H9 (cell line): ENCODE results near the gene FYN. TPM values are rescaled to one million over a fixed set of nuclear protein-coding genes. Genes with fewer than 3 reads are reported as not detected.

ENCODE experiments used
- DNase-seq: peaks from one replicate; pipeline ENCODE4 v3.0.0-alpha.2; 2017
- H2AFZ ChIP-seq: one replicate; pipeline ENCODE4 v1.6.1; 2013; ENCODE audit warnings: mild to moderate bottlenecking, low read length, control low read depth, moderate library complexity
- H2AK5ac ChIP-seq: 2 replicates; pipeline ENCODE4 v1.6.1; 2013; ENCODE audit warnings: low read length, control low read depth, mixed read lengths; ENCODE audit not compliant: insufficient read length
- H2BK120ac ChIP-seq: one replicate; pipeline ENCODE4 v1.6.1; 2013; ENCODE audit warnings: low read depth, mild to moderate bottlenecking, low read length, control low read depth, inconsistent platforms; ENCODE audit not compliant: poor library complexity, severe bottlenecking
- H2BK12ac ChIP-seq: 2 replicates; pipeline ENCODE4 v1.6.1; 2013; ENCODE audit warnings: low read length, control low read depth, mixed read lengths, low read depth; ENCODE audit not compliant: insufficient read length
- H2BK15ac ChIP-seq: 2 replicates; pipeline ENCODE4 v1.6.1; 2013; ENCODE audit warnings: low read depth, low read length, control low read depth
- H2BK20ac ChIP-seq: one replicate; pipeline ENCODE4 v1.6.1; 2013; ENCODE audit warnings: low read depth, mild to moderate bottlenecking, low read length, control low read depth, inconsistent platforms; ENCODE audit not compliant: poor library complexity, severe bottlenecking
- H2BK5ac ChIP-seq: 2 replicates; pipeline ENCODE4 v1.6.1; 2013; ENCODE audit warnings: low read length, control low read depth, mixed read lengths; ENCODE audit not compliant: insufficient read length
- H3K14ac ChIP-seq: 2 replicates; pipeline ENCODE4 v1.6.1; 2013; ENCODE audit warnings: low read length, control low read depth; ENCODE audit not compliant: insufficient read depth
- H3K18ac ChIP-seq: 2 replicates; pipeline ENCODE4 v1.6.1; 2013; ENCODE audit warnings: low read depth, mild to moderate bottlenecking, mixed read lengths, low read length, control low read depth; ENCODE audit not compliant: insufficient read length
- H3K23ac ChIP-seq: 2 replicates; pipeline ENCODE4 v1.6.1; 2013; ENCODE audit warnings: low read length, control low read depth, mixed read lengths, low read depth; ENCODE audit not compliant: insufficient read length
- H3K23me2 ChIP-seq: 2 replicates; pipeline ENCODE4 v1.6.1; 2013; ENCODE audit warnings: low read depth, mild to moderate bottlenecking, mixed read lengths, low read length, control low read depth; ENCODE audit not compliant: insufficient read length, poor library complexity, severe bottlenecking
- H3K27ac ChIP-seq: 2 replicates; pipeline ENCODE4 v1.5.1; 2013; ENCODE audit warnings: low read length, control low read depth, mixed read lengths, low read depth; ENCODE audit not compliant: insufficient read length
- H3K27me3 ChIP-seq: 2 replicates; pipeline ENCODE4 v1.6.1; 2013; ENCODE audit warnings: low read length, control low read depth, inconsistent platforms; ENCODE audit not compliant: insufficient read depth
- H3K4ac ChIP-seq: 2 replicates; pipeline ENCODE4 v1.6.1; 2013; ENCODE audit warnings: low read depth, mild to moderate bottlenecking, control low read depth, inconsistent platforms, low read length, moderate library complexity
- H3K4me1 ChIP-seq: 2 replicates; pipeline ENCODE4 v1.6.1; 2013; ENCODE audit warnings: low read length, control low read depth, inconsistent platforms; ENCODE audit not compliant: insufficient read depth
- H3K4me2 ChIP-seq: 2 replicates; pipeline ENCODE4 v1.6.1; 2013; ENCODE audit warnings: low read length, control low read depth, mixed read lengths; ENCODE audit not compliant: insufficient read length, insufficient read depth
- H3K56ac ChIP-seq: 2 replicates; pipeline ENCODE4 v1.6.1; 2013; ENCODE audit warnings: low read depth, mild to moderate bottlenecking, mixed read lengths, low read length, control low read depth; ENCODE audit not compliant: insufficient read length
- H3K79me1 ChIP-seq: 2 replicates; pipeline ENCODE4 v1.6.1; 2013; ENCODE audit warnings: low read depth, mild to moderate bottlenecking, moderate library complexity, low read length, control low read depth, inconsistent platforms; ENCODE audit not compliant: insufficient read depth, poor library complexity, severe bottlenecking
- H3K79me2 ChIP-seq: 2 replicates; pipeline ENCODE4 v1.6.1; 2013; ENCODE audit warnings: low read length, control low read depth, inconsistent platforms; ENCODE audit not compliant: insufficient read depth
- H3K9ac ChIP-seq: 2 replicates; pipeline ENCODE4 v1.6.1; 2013; ENCODE audit warnings: low read length, control low read depth, mixed read lengths; ENCODE audit not compliant: insufficient read length; ENCODE audit errors: extremely low read depth
- H3K9me3 ChIP-seq: one replicate; pipeline ENCODE4 v1.6.1; 2013; ENCODE audit warnings: low read depth, low read length, inconsistent platforms; ENCODE audit not compliant: control insufficient read depth
- H3T11ph ChIP-seq: one replicate; pipeline ENCODE4 v1.6.1; 2013; ENCODE audit warnings: mild to moderate bottlenecking, low read length, control low read depth, inconsistent platforms
- H4K20me1 ChIP-seq: one replicate; pipeline ENCODE4 v1.6.1; 2013; ENCODE audit not compliant: control insufficient read depth, insufficient read length, insufficient read depth
- H4K5ac ChIP-seq: 2 replicates; pipeline ENCODE4 v1.6.1; 2013; ENCODE audit warnings: low read depth, mild to moderate bottlenecking, mixed read lengths, low read length, control low read depth; ENCODE audit not compliant: insufficient read length
- H4K8ac ChIP-seq: replicated peaks from 2 replicates; pipeline ENCODE4 v1.6.1; 2013; ENCODE audit warnings: low read length, control low read depth, mixed read lengths, low read depth; ENCODE audit not compliant: insufficient read length
- H4K91ac ChIP-seq: 2 replicates; pipeline ENCODE4 v1.6.1; 2013; ENCODE audit warnings: low read depth, mild to moderate bottlenecking, moderate library complexity, mixed read lengths, low read length, control low read depth; ENCODE audit not compliant: insufficient read length
- H3K27ac Mint-ChIP-seq, 3 experiments: 2 replicates in 2 of 3; 3 replicates in 1 of 3; pipeline ENCODE4 v1.8.0; 2020 to 2021; ENCODE audit warnings: mixed read lengths in 3 of 3, mild to moderate bottlenecking in 1 of 3, moderate library complexity in 1 of 3
- H3K27me3 Mint-ChIP-seq: 2 replicates; pipeline ENCODE4 v1.8.0; 2021; ENCODE audit warnings: low read depth, mild to moderate bottlenecking, moderate library complexity, mixed read lengths
- H3K36me3 Mint-ChIP-seq, 3 experiments: 2 replicates in 2 of 3; 3 replicates in 1 of 3; pipeline ENCODE4 v1.8.0; 2020 to 2021; ENCODE audit warnings: low read depth in 3 of 3, mixed read lengths in 3 of 3; ENCODE audit not compliant: insufficient read depth in 1 of 3
- H3K4me1 Mint-ChIP-seq, 2 experiments: 2 replicates each; pipeline ENCODE4 v1.8.0; 2020; ENCODE audit warnings: mixed read lengths in 2 of 2
- H3K4me3 Mint-ChIP-seq, 2 experiments: 2 replicates in 1 of 2; 3 replicates in 1 of 2; pipeline ENCODE4 v1.8.0; 2020 to 2021; ENCODE audit warnings: mild to moderate bottlenecking in 2 of 2, mixed read lengths in 2 of 2, moderate library complexity in 1 of 2
- H3K9me3 Mint-ChIP-seq, 2 experiments: 2 replicates in 1 of 2; 3 replicates in 1 of 2; pipeline ENCODE4 v1.8.0; 2020; ENCODE audit warnings: mild to moderate bottlenecking in 2 of 2, mixed read lengths in 2 of 2, moderate library complexity in 1 of 2
- WGBS: extraction: QIAGEN DNeasy Blood & Tissue Kit; methylation state at CpG from one replicate; pipeline ENCODE4 v1.1.7; 2013; ENCODE audit warnings: missing lambda C conversion rate, low lambda C conversion rate, mixed read lengths; ENCODE audit not compliant: insufficient read length; ENCODE audit errors: extremely low coverage; 5-methylcytosine and 5-hydroxymethylcytosine counted together
- total RNA-seq: library from RNA; stranded (reverse); gene quantifications from 2 replicates; pipeline ENCODE4 v1.2.1, GENCODE V29; 2021
- TF ChIP-seq, protein P1 (sequence below): fragments of 200-600 bp; sonication (generic); conservative IDR thresholded peaks from 3 replicates; pipeline ENCODE4 v1.8.0; 2021; ENCODE audit warnings: antibody characterized with exemption, mild to moderate bottlenecking

FYN gene
- total RNA-seq, 1 experiment from 2014 or later: 64.8 TPM

DNA sequence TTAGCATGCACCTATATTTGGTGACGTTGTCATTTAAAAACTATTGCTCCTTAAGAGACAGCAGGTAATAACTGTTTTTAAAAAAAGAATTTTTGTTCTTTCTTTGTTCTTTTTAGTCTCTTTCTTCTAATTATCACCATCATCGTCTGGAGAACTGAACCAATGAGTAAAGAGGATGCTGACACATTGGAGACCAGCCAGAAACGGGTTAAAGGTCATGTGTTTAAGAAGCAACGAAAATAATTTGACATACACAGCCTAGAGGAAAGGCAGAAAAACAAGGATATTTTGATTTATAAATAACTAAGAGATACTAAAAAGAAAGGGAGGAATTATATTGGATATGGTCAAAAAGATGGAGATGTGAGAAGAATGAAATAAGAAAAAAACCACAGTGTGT, 19.2 kb upstream of the FYN start:
- Histone ChIP-seq H2BK120ac (no peak overlapping the region), H3K79me1 (no peaks in the 10 kb centered on the region), H2BK12ac (no peak overlapping the region), H3K23ac (no peak overlapping the region), H3K4me1 (peaks cover 12% of the 10 kb centered on the region; the same call in 1 of the 2 replicates), H4K91ac (no peak overlapping the region), H2BK5ac (no peak overlapping the region), H4K8ac (no peak overlapping the region), H2BK15ac (no peak overlapping the region), H3K27ac (no peak overlapping the region), H4K5ac (no peak overlapping the region), H3K4ac (no peak overlapping the region), H3K14ac (no peak overlapping the region), H3T11ph (no peak overlapping the region), H3K23me2 (no peaks in the 10 kb centered on the region), H3K27me3 (no peaks in the 10 kb centered on the region), H3K18ac (no peak overlapping the region), H2BK20ac (no peak overlapping the region), H3K4me2 (no peak overlapping the region), H3K56ac (no peak overlapping the region), H3K79me2 (no peaks in the 10 kb centered on the region), H3K9ac (no peak overlapping the region), H2AK5ac (no peak overlapping the region), H3K9me3 (no peaks in the 10 kb centered on the region), H4K20me1 (no peaks in the 10 kb centered on the region), H2AFZ (no peak overlapping the region)
- Mint-ChIP-seq H3K4me3 (no peak overlapping the region), H3K36me3 (no peaks in the 10 kb centered on the region), H3K27ac (no peak overlapping the region), H3K9me3 (no peaks in the 10 kb centered on the region), H3K4me1 (peaks cover 31% of the 10 kb centered on the region in 2 experiments), H3K27me3 (peaks cover 8% of the 10 kb centered on the region)
- no peak for DNase-seq
- WGBS: no CpG with 5 or more reads among the region's 4 CpGs
- TF ChIP-seq, protein P1, sequence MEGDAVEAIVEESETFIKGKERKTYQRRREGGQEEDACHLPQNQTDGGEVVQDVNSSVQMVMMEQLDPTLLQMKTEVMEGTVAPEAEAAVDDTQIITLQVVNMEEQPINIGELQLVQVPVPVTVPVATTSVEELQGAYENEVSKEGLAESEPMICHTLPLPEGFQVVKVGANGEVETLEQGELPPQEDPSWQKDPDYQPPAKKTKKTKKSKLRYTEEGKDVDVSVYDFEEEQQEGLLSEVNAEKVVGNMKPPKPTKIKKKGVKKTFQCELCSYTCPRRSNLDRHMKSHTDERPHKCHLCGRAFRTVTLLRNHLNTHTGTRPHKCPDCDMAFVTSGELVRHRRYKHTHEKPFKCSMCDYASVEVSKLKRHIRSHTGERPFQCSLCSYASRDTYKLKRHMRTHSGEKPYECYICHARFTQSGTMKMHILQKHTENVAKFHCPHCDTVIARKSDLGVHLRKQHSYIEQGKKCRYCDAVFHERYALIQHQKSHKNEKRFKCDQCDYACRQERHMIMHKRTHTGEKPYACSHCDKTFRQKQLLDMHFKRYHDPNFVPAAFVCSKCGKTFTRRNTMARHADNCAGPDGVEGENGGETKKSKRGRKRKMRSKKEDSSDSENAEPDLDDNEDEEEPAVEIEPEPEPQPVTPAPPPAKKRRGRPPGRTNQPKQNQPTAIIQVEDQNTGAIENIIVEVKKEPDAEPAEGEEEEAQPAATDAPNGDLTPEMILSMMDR: no peak
